GM12875 (cell line): Measurements from ENCODE around the gene PTDSS2.

ENCODE experiments used
- H3K4me3 ChIP-seq: one replicate; pipeline ENCODE4 v1.5.1; 2011; ENCODE audit warnings: low read depth, low read length, control low read depth
- TF ChIP-seq, protein P1 (sequence below): IDR thresholded peaks from 2 replicates; pipeline ENCODE4 v1.5.1; 2011; ENCODE audit warnings: low read depth, mild to moderate bottlenecking, control low read depth, inconsistent platforms, low read length, moderate library complexity, borderline replicate concordance; ENCODE audit not compliant: insufficient read depth

The PTDSS2 gene

DNA sequence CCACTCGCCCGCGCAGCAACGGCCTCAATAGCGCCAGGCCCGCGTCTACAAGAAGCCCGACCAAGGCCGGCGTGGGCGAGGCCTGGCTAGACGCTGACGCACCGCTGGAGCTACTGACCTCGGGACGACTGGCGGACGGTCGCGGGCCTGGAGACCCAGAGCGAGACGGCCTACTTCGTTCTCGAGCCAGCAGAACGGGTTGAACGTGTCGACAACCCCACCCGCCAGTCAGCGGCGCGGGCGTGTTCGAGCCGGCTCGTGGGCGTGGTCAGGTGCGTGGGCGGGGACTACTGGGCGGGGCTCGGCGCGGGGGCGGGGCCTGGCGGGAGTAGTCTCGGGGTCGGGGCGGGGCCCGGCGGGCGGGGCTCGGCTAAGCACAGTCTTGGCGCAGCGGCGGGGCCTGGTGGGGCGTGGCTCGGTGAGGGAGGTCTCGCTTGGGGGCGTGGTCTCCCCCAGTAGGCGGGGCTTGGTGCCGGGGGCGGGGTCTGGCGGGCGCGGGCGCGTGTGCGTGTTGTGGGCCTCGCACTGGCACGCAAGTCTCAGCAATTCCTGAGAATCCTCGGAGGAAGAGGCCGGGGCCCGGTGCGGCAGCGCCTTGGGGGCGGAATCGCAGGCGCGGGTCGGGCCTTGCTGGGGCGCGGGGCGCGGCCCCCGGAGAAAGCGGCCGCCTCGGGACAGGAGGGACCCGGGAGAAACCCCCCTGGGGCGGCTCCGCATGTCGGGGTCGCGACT is 57.1 kb downstream of the PTDSS2 start, which contains the start of gene RNH1:
Gene RNH1, minus strand, starts transcription at position 248 of the 732 bp plus-strand sequence. CDS start 5,080 bp downstream, outside the sequence.
- H3K4me3 ChIP-seq, result peak within 1 kb of the TSS; percentile 80
- TF ChIP-seq, protein P1, sequence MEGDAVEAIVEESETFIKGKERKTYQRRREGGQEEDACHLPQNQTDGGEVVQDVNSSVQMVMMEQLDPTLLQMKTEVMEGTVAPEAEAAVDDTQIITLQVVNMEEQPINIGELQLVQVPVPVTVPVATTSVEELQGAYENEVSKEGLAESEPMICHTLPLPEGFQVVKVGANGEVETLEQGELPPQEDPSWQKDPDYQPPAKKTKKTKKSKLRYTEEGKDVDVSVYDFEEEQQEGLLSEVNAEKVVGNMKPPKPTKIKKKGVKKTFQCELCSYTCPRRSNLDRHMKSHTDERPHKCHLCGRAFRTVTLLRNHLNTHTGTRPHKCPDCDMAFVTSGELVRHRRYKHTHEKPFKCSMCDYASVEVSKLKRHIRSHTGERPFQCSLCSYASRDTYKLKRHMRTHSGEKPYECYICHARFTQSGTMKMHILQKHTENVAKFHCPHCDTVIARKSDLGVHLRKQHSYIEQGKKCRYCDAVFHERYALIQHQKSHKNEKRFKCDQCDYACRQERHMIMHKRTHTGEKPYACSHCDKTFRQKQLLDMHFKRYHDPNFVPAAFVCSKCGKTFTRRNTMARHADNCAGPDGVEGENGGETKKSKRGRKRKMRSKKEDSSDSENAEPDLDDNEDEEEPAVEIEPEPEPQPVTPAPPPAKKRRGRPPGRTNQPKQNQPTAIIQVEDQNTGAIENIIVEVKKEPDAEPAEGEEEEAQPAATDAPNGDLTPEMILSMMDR, result no peak

DNA sequence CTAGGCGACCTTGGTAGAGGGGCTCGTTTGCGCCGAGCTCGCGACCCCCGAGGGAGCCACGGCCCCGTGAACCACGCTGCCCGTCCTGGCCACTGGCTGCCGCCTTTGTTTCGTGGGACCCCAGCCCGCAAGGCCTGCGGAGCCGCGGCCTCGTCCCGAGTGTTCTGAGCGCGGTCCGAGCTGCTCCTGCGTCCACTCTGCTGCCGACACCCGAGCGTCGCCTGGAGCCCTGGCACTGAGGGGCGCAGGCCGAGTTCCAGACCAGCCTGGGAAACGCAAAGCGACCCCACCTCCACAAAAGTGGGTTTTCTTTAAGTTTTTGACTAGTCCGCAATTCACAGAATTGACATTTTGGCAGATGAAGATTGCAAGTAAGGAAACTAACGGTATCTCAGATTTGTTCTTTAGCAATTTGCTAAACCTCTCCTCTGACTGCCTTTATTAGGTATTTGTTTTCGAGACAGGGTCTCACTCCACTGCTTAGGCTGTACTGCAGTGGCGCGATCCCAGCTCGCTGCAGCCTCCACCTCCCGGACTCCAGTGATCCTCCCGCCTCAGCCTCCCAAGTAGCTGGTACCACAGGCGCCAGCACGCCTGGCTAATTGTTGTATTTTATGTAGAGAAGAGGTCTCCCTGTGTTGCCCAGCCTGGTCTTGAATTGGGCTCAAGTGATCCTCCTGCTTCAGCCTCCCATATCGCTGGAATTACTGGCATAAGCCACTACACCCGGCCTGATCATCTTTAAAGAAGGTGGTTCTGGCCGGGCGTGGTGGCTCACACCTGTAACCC is 57.8 kb downstream of the PTDSS2 start:
- TF ChIP-seq, protein P1, result no peak
- peak overlapping the region; percentile 79 for H3K4me3 ChIP-seq

DNA sequence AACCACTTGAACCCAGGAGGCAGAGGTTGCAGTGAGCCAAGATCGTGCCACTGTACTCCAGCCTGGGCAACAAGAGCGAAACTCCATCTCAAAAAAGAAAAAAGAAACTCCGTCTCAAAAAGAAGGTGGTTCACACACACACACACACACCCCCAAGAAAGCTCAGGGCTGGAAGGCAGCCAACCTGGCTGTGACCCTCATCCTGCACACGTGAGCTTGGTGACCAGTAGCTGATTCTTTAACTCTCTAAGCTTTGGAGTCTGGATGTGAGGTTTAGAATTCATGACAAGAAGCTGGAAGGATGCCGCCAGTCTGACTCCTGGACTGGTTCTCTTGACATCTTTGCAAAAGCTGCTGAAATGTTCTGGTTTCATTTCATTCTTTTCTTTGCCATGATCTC is 58.9 kb downstream of the PTDSS2 start:
- TF ChIP-seq, protein P1, result no peak
- no peak overlapping the region for H3K4me3 ChIP-seq

DNA sequence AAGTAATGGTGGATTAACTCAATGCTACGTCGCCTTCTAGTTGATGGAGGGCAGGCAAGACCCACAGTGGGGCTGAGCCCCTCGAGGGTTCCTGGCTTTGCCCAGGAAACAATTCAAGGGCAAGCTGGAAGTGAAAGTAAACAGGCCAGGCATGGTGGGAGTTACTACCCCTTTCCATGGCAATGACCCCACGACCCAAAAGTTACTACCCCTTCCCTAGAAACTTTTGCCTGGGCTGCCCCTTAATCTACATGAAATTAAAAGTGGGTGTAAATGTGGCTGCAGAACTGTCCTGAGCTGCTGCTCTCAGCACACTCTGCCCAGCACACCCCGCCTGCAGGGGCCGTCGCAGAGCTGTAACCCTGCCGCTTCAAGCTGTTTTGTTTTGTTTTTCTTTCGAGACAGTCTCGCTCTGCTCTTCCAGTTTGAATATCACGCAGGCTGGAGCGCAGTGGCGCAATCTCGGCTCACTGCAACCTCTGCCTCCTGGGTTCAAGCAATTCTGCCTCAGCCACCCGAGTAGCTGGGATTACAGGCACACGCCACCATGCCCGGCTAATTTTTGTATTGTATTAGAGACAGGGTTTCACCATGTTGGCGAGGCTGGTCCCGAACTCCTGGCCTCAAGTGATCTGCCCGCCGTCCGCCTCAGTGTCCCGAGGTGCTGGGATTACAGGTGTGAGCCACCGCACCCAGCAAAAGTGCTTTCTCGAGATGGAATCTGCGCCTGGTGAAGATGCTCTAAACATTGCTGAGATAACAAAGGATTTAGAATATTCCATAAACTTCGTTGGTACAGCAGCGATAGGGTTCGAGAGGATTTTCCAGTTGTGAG is 62.9 kb downstream of the PTDSS2 start:
- no peak overlapping the region for H3K4me3 ChIP-seq
- TF ChIP-seq, protein P1, result no peak

DNA sequence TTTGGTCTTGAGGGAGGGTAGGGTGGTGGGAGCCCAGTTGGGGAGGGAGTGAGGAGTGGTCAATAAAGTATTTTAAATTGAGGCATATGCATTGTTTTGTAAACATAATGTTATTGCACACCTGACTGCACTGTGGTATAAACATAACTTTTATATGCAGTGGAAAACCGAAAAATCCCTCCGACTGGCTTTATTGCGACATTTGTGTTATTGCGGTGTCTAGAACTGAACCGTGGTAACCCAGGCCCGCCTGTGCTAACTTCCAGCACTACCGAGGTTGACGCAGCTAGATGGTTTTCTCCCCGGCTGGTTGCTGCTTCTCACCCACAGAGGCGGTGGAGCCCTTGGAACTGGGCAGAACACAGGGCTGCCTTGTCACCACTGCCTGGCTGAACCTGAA is 64.5 kb downstream of the PTDSS2 start:
- TF ChIP-seq, protein P1, result no peak
- H3K4me3 ChIP-seq, result no peak overlapping the region

DNA sequence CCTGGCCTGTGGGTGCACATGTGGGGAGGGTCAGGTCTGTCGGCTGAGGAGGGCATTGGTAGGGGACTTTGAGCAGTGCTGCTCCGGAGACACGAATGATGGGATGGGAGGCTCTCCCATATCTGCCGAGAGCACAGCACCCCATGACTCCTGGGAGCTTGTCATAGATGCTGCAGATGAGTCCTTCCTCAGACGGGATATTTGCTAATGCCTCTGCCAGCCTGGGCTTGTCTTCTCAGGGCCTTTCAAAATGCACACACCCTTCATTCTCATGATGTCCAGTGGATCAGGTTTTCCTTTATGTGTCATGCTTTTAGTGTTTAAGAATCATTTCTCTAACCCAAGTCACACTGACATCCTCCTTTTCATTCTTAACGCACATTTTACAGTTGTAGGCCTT is 65.1 kb downstream of the PTDSS2 start:
- no peak overlapping the region for H3K4me3 ChIP-seq
- TF ChIP-seq, protein P1, result no peak
